Upper lobe of left lung (tissue), 6 donors: ENCODE results near the gene DIAPH3. TPM values are rescaled to one million over a fixed set of nuclear protein-coding genes. Genes with fewer than 3 reads are reported as not detected.
A peak's percentile ranks its signal among the peaks of the same experiment; 100 is the strongest.

Source experiments
- ATAC-seq, 2 donors: fragments of 200-7000 bp; cut with Tn5 transposase; one replicate each; pipeline ENCODE4 v1.9.1; 2022; ENCODE audit warnings: mild to moderate bottlenecking in 2 of 2, moderate library complexity in 2 of 2; ENCODE audit not compliant: low FRiP score in 2 of 2
- DNase-seq, 2 donors: peaks; one replicate each; pipeline ENCODE4 v3.0.0-alpha.2; 2019 to 2020
- H3K27ac ChIP-seq, 4 donors: fragments of 200-600 bp; sonication (generic); one replicate each; pipeline ENCODE4 v1.5.1; 2016 to 2019
- H3K27me3 ChIP-seq, 4 donors: fragments of 200-600 bp; sonication (generic); one replicate each; pipeline ENCODE4 v1.5.1; 2017 to 2019
- H3K36me3 ChIP-seq, 4 donors: fragments of 200-600 bp; sonication (generic); one replicate each; pipeline ENCODE4 v1.5.1; 2016 to 2019
- H3K4me1 ChIP-seq, 4 donors: fragments of 200-600 bp; sonication (generic); one replicate each; pipeline ENCODE4 v1.5.1; 2018 to 2019
- H3K4me3 ChIP-seq, 4 donors: fragments of 200-600 bp; sonication (generic); one replicate each; pipeline ENCODE4 v1.5.1; 2017 to 2019; ENCODE audit warnings: mild to moderate bottlenecking in 2 of 4, moderate library complexity in 1 of 4
- H3K9me3 ChIP-seq, 4 donors: fragments of 200-600 bp; sonication (generic); one replicate each; pipeline ENCODE4 v1.5.1; 2018 to 2019
- EP300 ChIP-seq, 4 donors: sonication (generic); formaldehyde crosslinking; IDR thresholded peaks; one replicate each; pipeline ENCODE4 v1.5.1; 2017; ENCODE audit warnings: antibody characterized with exemption in 4 of 4, control low read depth in 2 of 4
- POLR2A ChIP-seq, 4 donors: fragments of 450-650 bp; IDR thresholded peaks; one replicate each; pipeline ENCODE4 v1.5.1; 2016 to 2017; ENCODE audit warnings: antibody characterized with exemption in 4 of 4, mild to moderate bottlenecking in 2 of 4
- POLR2AphosphoS5 ChIP-seq, 2 donors: sonication (generic); formaldehyde crosslinking; IDR thresholded peaks; one replicate each; pipeline ENCODE4 v1.5.1; 2017; ENCODE audit warnings: antibody characterized with exemption in 2 of 2
- WGBS, 2 donors: methylation state at CpG; one replicate each; pipeline ENCODE4 v1.1.5; 2017 to 2018; 5-methylcytosine and 5-hydroxymethylcytosine counted together
- total RNA-seq, 6 donors: library from RNA; depleted of rRNA in 4 of 6; stranded (reverse); fragments of >200 nt in 4 of 6; gene quantifications; one replicate each; pipeline versions ENCODE4 v1.1.0 to v1.2.1, GENCODE V29; 2016 to 2021
- TF ChIP-seq, protein P1 (sequence below), 6 experiments: fragments of 450-650 bp in 4 of 6; fragments of 200-600 bp in 2 of 6; sonication (generic) in 2 of 6; IDR thresholded peaks; one replicate each; pipeline ENCODE4 v1.5.1; 2016 to 2019; ENCODE audit warnings: antibody characterized with exemption in 6 of 6
- donor health status: DM: no; HTN: no; CAD: no; lungs with moderate emphysema.
- donor health status: DM: no; HTN: yes; CAD: no; lungs with severe emphysema.

The DIAPH3 gene
- total RNA-seq, 6 donors from 2014 or later, result 2.8 to 6.3 (median 5.4) TPM

DNA sequence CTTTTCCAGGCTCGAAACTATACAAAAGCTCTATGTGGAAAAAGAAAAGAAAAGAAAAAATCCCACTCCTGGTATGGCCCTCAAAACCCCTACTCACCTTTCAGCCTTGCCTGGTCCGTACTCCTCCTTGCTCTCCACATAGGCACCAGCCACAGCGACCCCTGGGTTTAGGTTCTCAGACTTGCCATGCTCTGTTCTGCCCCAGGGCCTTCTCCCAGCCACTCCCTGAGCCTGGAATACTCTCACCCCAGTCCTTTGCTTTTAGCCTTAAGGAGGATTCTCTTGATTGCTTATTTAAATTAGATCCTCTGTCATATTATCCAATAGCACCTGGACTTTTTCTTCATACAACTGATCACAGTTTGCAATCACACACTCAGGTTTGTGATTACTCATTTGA, 522.5 kb downstream of the DIAPH3 start:
- WGBS, 2 donors, result 88 to 94% methylated on average over 3 of the region's 3 CpGs
- no peak overlapping the region for H3K4me3 ChIP-seq
- ATAC-seq, result no peak
- no peak for TF ChIP-seq POLR2A (IDR thresholded peaks at IDR 0.05)
- no peak for TF ChIP-seq POLR2AphosphoS5 (IDR thresholded peaks at IDR 0.05)
- TF ChIP-seq, protein P1, sequence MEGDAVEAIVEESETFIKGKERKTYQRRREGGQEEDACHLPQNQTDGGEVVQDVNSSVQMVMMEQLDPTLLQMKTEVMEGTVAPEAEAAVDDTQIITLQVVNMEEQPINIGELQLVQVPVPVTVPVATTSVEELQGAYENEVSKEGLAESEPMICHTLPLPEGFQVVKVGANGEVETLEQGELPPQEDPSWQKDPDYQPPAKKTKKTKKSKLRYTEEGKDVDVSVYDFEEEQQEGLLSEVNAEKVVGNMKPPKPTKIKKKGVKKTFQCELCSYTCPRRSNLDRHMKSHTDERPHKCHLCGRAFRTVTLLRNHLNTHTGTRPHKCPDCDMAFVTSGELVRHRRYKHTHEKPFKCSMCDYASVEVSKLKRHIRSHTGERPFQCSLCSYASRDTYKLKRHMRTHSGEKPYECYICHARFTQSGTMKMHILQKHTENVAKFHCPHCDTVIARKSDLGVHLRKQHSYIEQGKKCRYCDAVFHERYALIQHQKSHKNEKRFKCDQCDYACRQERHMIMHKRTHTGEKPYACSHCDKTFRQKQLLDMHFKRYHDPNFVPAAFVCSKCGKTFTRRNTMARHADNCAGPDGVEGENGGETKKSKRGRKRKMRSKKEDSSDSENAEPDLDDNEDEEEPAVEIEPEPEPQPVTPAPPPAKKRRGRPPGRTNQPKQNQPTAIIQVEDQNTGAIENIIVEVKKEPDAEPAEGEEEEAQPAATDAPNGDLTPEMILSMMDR (IDR thresholded peaks at IDR 0.05), result no peak
- no peak for TF ChIP-seq EP300 (IDR thresholded peaks at IDR 0.05)
- no peaks in the 10 kb centered on the region for H3K9me3 ChIP-seq
- H3K27ac ChIP-seq, result no peak overlapping the region
- no peak for DNase-seq
- H3K27me3 ChIP-seq, result no peaks in the 10 kb centered on the region
- H3K36me3 ChIP-seq, result no peaks in the 10 kb centered on the region
- no peaks in the 10 kb centered on the region for H3K4me1 ChIP-seq

DNA sequence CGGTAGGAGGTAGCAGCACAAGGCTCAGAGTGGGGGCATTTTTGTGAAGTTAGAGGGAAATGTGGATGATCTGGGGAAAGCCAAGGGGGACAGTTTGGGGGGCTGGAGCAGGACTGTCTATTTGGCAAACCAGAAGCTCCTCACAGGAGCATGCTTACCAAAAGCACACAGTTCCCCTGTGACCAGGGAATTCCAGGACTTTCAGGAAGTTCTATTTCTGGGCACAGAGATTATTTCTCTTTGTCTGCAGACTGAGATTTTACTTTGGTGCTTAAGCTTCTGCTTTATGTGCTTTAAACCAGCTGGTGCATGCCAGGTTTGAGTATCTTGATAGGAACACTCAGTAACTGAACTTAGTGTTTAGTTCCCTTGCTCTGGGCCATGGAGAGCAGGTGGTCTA, 525.3 kb downstream of the DIAPH3 start:
- Histone ChIP-seq H3K27ac (no peak overlapping the region), H3K4me1 (no peaks in the 10 kb centered on the region), H3K4me3 (no peak overlapping the region), H3K9me3 (no peaks in the 10 kb centered on the region), H3K27me3 (no peaks in the 10 kb centered on the region), H3K36me3 (no peaks in the 10 kb centered on the region)
- ATAC-seq, result no peak
- no peak for TF ChIP-seq EP300 (IDR thresholded peaks at IDR 0.05)
- no peak for TF ChIP-seq POLR2A (IDR thresholded peaks at IDR 0.05)
- TF ChIP-seq POLR2AphosphoS5 (IDR thresholded peaks at IDR 0.05), result no peak
- TF ChIP-seq, protein P1 (IDR thresholded peaks at IDR 0.05), result no peak
- 85 to 86% methylated on average over 1 of the region's 1 CpG for WGBS, 2 donors
- no peak for DNase-seq

DNA sequence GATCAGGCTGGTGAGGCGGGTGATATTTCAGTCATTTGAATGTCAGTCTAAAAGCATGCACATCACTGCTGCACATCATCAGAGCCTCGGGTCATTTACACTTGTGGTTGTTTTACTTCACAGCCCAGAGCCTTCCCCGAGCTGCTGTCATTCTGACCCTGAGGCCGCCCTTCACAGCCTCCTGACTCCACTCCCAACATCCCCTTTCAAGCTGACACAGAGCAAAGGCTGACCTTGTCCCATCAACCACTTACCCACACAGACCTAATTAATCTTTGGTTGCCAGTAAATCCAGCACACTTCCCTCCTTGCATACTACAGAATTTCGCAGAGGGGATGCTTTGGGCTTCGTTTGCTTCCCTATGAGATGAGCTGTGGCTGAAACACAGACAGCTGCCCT, 528.1 kb downstream of the DIAPH3 start:
- Histone ChIP-seq H3K27ac (no peak overlapping the region), H3K9me3 (no peaks in the 10 kb centered on the region), H3K27me3 (no peaks in the 10 kb centered on the region), H3K4me3 (no peak overlapping the region), H3K36me3 (no peaks in the 10 kb centered on the region), H3K4me1 (peaks cover 0 to 5% (median 0%) of the 10 kb centered on the region in 4 donors)
- TF ChIP-seq POLR2AphosphoS5 (IDR thresholded peaks at IDR 0.05) (no peak), POLR2A (IDR thresholded peaks at IDR 0.05) (no peak), EP300 (IDR thresholded peaks at IDR 0.05) (no peak)
- TF ChIP-seq, protein P1 (IDR thresholded peaks at IDR 0.05), result no peak
- no peak for DNase-seq
- ATAC-seq, result no peak
- 84 to 90% methylated on average over 6 of the region's 6 CpGs for WGBS, 2 donors

DNA sequence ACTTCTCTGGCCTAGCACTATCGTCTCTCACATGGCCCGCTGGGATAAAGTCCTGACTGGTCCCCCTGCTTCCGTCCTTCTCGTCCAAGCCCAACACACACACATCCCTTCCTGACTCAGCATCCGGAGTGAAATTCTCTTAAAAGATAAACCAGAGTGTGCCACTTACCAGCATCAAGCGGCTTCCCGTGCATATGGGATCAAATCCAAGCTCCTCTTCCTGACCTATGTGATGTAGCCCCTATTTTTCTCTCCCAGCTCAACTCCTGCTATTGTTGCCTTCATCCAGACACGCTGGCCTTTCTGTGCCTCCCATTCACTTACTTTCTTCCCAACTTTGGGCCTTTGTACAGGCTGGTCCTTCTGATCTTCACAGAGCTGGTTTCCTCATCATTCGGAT, 530.4 kb downstream of the DIAPH3 start:
- Histone ChIP-seq H3K36me3 (no peaks in the 10 kb centered on the region), H3K4me1 (peaks cover 0 to 5% (median 0%) of the 10 kb centered on the region in 4 donors), H3K4me3 (no peak overlapping the region), H3K9me3 (no peaks in the 10 kb centered on the region), H3K27ac (peak overlapping the region in 3 of 4 donors; percentile 26 to 78 (median 51)), H3K27me3 (no peaks in the 10 kb centered on the region)
- ATAC-seq, result peak in 1 of 2 donors; percentile 52
- peak in 1 of 2 donors; percentile 23 for DNase-seq
- WGBS, 2 donors, result 66 to 76% methylated on average over 9 of the region's 9 CpGs
- TF ChIP-seq POLR2A (IDR thresholded peaks at IDR 0.05), result no peak
- peak; percentile 46 to 88 for TF ChIP-seq POLR2AphosphoS5 (IDR thresholded peaks at IDR 0.05)
- peak in 2 of 4 donors; percentile 53 to 80 for TF ChIP-seq EP300 (IDR thresholded peaks at IDR 0.05)
- TF ChIP-seq, protein P1 (IDR thresholded peaks at IDR 0.05), result no peak

DNA sequence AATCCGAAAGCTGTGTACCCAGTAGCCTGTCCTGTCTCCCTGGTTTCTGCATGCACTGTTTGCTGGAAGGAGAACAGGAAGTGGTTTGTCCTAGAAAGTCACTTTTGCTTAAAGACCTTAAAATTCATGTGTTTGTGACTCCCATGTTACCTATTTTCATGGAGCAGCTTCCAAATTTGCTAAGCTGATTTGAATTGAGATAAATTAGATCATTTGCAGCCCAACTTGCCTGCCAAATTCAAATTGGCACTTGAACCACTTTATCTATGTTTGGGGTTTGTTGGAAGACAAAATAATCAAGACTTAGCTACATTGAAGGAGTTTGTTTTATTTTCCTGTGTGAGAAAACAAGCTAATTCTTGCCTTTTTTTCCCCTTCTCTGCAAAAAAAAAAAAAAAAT, 532.5 kb downstream of the DIAPH3 start:
- 39 to 40% methylated on average over 1 of the region's 1 CpG for WGBS, 2 donors
- DNase-seq, result no peak
- no peaks in the 10 kb centered on the region for H3K36me3 ChIP-seq
- H3K27ac ChIP-seq, result no peak overlapping the region
- H3K4me3 ChIP-seq, result no peak overlapping the region
- no peak for ATAC-seq
- H3K4me1 ChIP-seq, result peaks cover 0 to 5% (median 0%) of the 10 kb centered on the region in 4 donors
- TF ChIP-seq EP300 (IDR thresholded peaks at IDR 0.05) (no peak), POLR2AphosphoS5 (IDR thresholded peaks at IDR 0.05) (no peak), POLR2A (IDR thresholded peaks at IDR 0.05) (no peak)
- TF ChIP-seq, protein P1 (IDR thresholded peaks at IDR 0.05), result no peak
- no peaks in the 10 kb centered on the region for H3K9me3 ChIP-seq
- no peaks in the 10 kb centered on the region for H3K27me3 ChIP-seq
